WI38 (cell line): ENCODE data around the gene KANSL1.

ENCODE experiments used
- H3K4me3 ChIP-seq: 2 replicates; pipeline ENCODE4 v1.5.1; 2011; ENCODE audit warnings: low read depth, mild to moderate bottlenecking, control low read depth, low read length
- TF ChIP-seq, protein P1 (sequence below): IDR thresholded peaks from 2 replicates; pipeline ENCODE4 v1.5.1; 2012; ENCODE audit warnings: low read depth, mild to moderate bottlenecking, control low read depth, low read length

KANSL1 gene

DNA sequence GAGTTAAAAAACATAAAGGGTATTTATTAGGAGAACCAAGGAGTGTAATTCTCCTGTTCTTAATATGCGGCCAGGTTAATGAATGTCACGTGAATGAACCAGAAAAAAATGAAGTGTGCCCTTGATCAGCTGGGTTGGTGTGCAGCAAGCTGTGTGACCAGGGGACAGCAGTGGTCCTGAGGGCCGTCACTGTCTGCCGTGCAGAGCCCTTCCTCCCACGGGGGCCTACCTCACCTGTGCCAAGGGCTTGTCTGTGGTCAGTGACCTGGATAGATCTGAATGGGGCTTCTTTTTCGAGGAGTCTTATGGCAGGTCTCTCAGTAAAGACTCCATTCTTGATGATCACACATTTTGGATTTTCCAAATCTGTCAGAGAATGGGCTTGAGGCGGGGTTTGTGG lies 211.9 kb downstream of the KANSL1 start:
- H3K4me3 ChIP-seq = no peak overlapping the region

DNA sequence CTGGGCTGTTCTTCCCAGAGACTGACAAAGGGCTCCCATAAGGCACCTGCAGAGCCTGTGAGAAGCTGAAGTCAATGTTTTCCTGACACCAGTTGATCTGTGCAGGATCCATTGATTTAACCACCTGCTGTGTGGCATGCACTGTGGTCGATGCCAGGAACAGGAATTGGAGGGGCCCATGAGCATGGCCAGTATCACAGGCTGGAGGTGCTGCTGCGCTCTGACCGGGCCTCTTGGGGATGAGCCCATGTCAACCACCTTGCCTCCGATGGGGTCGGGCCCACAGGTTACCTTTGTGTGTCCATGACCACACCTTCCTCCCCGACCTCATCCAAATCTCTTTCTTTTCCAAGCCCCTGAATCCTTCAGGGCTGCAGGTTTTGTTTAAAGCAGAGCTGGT lies 212.4 kb downstream of the KANSL1 start:
- TF ChIP-seq, protein P1, sequence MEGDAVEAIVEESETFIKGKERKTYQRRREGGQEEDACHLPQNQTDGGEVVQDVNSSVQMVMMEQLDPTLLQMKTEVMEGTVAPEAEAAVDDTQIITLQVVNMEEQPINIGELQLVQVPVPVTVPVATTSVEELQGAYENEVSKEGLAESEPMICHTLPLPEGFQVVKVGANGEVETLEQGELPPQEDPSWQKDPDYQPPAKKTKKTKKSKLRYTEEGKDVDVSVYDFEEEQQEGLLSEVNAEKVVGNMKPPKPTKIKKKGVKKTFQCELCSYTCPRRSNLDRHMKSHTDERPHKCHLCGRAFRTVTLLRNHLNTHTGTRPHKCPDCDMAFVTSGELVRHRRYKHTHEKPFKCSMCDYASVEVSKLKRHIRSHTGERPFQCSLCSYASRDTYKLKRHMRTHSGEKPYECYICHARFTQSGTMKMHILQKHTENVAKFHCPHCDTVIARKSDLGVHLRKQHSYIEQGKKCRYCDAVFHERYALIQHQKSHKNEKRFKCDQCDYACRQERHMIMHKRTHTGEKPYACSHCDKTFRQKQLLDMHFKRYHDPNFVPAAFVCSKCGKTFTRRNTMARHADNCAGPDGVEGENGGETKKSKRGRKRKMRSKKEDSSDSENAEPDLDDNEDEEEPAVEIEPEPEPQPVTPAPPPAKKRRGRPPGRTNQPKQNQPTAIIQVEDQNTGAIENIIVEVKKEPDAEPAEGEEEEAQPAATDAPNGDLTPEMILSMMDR = no peak
- H3K4me3 ChIP-seq = no peak overlapping the region

More for the DNA sequence above, 211.9 kb downstream of the KANSL1 start:
- TF ChIP-seq, protein P1 = no peak
